Measurements from ENCODE around the gene ABCF1.
A peak's percentile ranks its signal among the peaks of the same experiment; 100 is the strongest.

ABCF1 gene

GRCh38 chr6:30603961-30604360 is 32.7 kb downstream of the ABCF1 start:
- no peak for TF ChIP-seq CSDC2 (CRISPR knock-in tag; IDR thresholded peaks at IDR 0.05)
- no peak for ATAC-seq

- ATAC-seq = no peak
- TF ChIP-seq BACH2 (CRISPR knock-in tag; IDR thresholded peaks at IDR 0.05; ENCODE audit: borderline replicate concordance) (no peak), ZFP30 (CRISPR knock-in tag; IDR thresholded peaks at IDR 0.05) (no peak), RARB (CRISPR knock-in tag; IDR thresholded peaks at IDR 0.05) (no peak)
Measured at GRCh38 chr6:30610065-30610464, 38.8 kb downstream of the ABCF1 start.

GRCh38 chr6:30611150-30611855 is 40.1 kb downstream of the ABCF1 start:
- no peak for ATAC-seq
- TF ChIP-seq ZNF565 (CRISPR knock-in tag; conservative IDR thresholded peaks at IDR 0.05; ENCODE audit: low read depth) (no peak), TCF4 (CRISPR knock-in tag; IDR thresholded peaks at IDR 0.05; ENCODE audit: borderline replicate concordance) (no peak), ZNF8 (CRISPR knock-in tag; IDR thresholded peaks at IDR 0.05) (no peak), PPARA (CRISPR knock-in tag; IDR thresholded peaks at IDR 0.05; ENCODE audit: borderline replicate concordance) (no peak), GLIS3 (CRISPR knock-in tag; IDR thresholded peaks at IDR 0.05) (no peak), ZC3H10 (CRISPR knock-in tag; IDR thresholded peaks at IDR 0.05) (no peak)

- TF ChIP-seq GLIS3 (CRISPR knock-in tag; IDR thresholded peaks at IDR 0.05) (no peak), CSDC2 (CRISPR knock-in tag; IDR thresholded peaks at IDR 0.05) (no peak), ARNTL (CRISPR knock-in tag; IDR thresholded peaks at IDR 0.05; ENCODE audit: borderline replicate concordance, low read depth) (no peak), ISL1 (CRISPR knock-in tag; IDR thresholded peaks at IDR 0.05) (no peak), ZNF70 (CRISPR knock-in tag; IDR thresholded peaks at IDR 0.05) (no peak), TSHZ2 (CRISPR knock-in tag; IDR thresholded peaks at IDR 0.05) (no peak), CREB5 (CRISPR knock-in tag; IDR thresholded peaks at IDR 0.05; ENCODE audit: low read depth) (no peak), ZFP30 (CRISPR knock-in tag; IDR thresholded peaks at IDR 0.05) (no peak), SNAI2 (CRISPR knock-in tag; IDR thresholded peaks at IDR 0.05) (no peak), PPARA (CRISPR knock-in tag; IDR thresholded peaks at IDR 0.05; ENCODE audit: borderline replicate concordance) (no peak), RARB (CRISPR knock-in tag; IDR thresholded peaks at IDR 0.05) (no peak), ZNF8 (CRISPR knock-in tag; IDR thresholded peaks at IDR 0.05) (no peak), ZNF565 (CRISPR knock-in tag; conservative IDR thresholded peaks at IDR 0.05; ENCODE audit: low read depth) (no peak), TCF4 (CRISPR knock-in tag; IDR thresholded peaks at IDR 0.05; ENCODE audit: borderline replicate concordance) (no peak), OSR1 (CRISPR knock-in tag; IDR thresholded peaks at IDR 0.05) (no peak), PATZ1 (CRISPR knock-in tag; IDR thresholded peaks at IDR 0.05; ENCODE audit: borderline replicate concordance) (no peak), TOX (CRISPR knock-in tag; IDR thresholded peaks at IDR 0.05; ENCODE audit: borderline replicate concordance) (no peak)
- no peak for ATAC-seq
Measured at GRCh38 chr6:30611856-30612194, 40.6 kb downstream of the ABCF1 start.

- peak; percentile 4; the same call in 1 of the 3 replicates for ATAC-seq
- TF ChIP-seq SNAI2 (CRISPR knock-in tag; IDR thresholded peaks at IDR 0.05) = no peak
- TF ChIP-seq TOX (CRISPR knock-in tag; IDR thresholded peaks at IDR 0.05; ENCODE audit: borderline replicate concordance) = 0 out of 2 replicates have a peak, but pooled peaks have one; percentile 4
- no peak for TF ChIP-seq GLIS3 (CRISPR knock-in tag; IDR thresholded peaks at IDR 0.05)
- TF ChIP-seq ZFP30 (CRISPR knock-in tag; IDR thresholded peaks at IDR 0.05) = no peak
Measured at GRCh38 chr6:30612213-30612612, 41.0 kb downstream of the ABCF1 start.
